ENCODE measurements around the gene RAB11FIP4.

RAB11FIP4 gene

DNA sequence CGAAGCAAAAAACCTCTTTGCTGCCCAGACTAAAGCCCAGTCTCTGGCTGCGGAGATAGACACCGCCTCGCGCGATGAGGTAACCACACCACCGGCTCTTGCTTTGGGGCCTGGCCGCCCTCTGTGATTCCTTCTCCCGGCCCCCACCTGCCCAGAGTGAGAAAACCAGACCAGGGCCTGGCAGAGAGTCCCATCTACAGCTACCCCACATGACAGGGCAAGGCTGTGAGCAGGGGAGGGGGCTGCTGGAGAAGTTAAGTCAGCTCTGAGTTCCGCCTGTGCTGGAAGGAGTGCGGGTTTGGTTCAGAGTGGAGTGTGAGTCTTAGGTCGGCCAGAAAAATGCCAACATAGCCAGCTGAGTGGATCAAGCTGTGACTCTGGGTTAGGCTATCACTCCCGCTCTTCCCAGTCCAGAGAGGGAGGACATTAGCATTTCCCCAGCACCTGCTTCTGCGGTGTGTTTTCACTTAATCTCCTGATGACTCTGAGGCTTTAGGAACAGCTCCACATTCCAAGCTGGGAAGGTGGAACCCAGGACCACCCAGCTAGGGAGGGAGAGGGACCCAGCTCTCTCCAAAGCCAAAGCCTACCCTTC, 139.0 kb downstream of the RAB11FIP4 start:
- no peak for DNase-seq

DNA sequence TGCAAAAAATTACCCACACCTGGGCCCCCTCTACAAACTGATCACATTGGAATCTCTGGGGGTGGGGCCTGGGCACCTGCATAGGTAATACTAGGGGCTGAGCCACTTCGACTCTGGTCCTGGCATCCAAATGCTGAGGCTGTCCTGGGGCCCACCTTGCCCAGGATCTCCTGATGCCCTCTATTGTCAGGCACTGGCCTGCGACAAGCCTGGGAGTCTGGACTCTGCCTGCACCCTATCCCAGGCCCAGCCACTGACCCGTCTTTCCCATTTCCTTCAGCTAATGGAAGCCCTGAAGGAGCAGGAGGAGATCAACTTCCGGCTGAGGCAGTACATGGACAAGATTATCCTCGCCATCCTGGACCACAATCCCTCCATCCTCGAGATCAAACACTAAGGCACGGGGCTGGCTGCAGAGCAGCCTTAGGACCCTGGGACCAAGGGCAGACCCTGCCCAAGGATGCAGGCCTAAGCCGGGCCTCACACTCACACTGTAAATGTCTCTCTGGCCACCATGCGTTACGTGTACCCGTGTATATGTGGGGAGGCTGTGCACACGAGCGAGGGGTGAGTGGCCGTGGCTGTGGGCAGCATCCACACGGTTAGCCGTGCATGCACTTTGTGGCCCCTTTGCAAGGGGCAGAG, 140.0 kb downstream of the RAB11FIP4 start:
- no peak for DNase-seq

DNA sequence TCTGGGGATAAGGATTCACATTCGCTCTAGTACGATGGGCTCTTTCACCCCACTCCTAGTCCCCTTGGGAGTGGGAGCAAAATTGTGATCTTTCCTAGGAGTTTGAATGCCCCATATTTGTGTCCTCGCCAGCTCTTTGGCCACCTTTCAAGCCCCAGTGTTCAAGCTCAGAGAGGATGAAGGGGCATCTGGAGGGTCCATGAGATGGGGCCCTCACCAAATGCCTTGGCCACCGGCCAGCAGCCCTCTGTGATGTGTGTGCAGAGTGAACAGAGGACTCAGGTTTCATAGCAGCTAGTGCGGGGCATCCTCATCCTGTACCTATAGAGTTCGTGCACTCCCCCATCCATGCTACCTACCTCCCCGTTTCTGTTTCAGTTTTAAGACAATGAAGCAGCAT, 140.6 kb downstream of the RAB11FIP4 start:
- DNase-seq: no peak

- no peak for DNase-seq
Measured at GRCh38 chr17:31532526-31532925, 141.1 kb downstream of the RAB11FIP4 start.

DNA sequence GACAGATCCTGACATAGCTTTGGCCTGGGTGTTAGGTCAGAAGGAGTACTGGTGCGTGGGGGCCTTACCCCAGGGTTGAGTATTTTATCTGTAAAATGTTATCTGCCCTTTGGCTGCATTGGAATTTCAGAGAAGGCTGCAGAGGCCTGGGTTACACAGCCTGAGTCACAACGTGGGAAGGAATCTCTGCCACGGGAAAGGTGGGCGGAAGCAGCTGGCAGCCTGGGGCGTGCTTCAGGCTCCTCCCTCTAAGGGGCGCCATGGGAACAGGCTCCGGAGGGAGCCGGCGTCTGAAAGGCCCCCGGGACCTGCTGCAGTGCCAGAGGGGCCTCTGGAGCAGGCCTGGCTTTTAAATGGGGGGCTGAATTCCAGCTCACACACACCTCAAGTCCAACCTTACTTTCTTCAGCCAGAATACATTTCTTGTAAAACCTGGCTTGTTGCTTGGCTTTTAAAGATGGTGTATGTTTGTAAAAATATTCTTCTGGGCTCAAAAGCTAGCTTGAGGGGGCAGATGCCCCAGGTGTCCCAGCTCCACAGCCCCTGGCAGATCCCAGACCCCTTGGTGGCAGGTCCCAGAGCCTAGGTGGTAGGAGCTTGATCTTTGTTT, 142.2 kb downstream of the RAB11FIP4 start:
- DNase-seq: no peak

- DNase-seq: no peak
Measured at GRCh38 chr17:31534223-31534888, 142.9 kb downstream of the RAB11FIP4 start.

DNA sequence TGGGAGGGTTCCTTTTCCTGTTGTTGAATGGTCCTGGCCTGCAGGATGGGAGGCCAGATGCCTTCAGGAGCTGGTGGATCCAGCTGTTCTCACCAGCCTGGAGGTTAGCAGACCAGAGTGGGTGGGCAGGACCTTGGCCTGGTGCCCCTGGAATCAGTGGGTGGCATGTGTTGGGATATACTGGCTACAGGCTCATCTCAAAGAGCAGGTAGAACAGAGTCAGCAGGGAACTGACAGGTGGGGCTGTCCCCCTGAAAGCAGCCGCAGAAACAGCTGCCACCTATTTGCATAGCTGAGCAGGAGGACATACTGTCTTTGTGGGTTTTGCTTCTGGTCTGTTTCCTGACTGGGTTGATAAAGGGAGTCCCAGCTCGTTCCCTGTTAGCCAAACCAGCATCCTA, 144.1 kb downstream of the RAB11FIP4 start:
- DNase-seq: no peak

DNA sequence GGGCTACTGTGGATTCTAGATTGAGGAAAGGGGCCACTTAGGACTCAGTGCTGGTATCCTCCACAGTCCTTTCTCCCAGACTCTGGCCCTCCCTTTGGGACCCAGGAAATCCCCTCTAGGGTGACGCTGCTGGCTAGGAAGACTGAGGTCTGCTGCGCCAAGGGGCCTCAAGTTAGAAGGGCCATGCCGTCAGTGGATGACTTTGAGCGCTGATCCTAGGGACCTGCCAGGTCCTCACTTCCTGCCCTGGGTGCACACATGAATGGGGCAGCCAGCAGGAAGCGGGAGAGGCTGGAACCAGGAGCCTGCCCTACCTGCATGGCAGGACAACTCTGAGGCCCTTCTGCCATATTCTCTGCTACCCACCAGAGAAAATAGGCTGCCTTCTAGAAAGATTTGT, 145.0 kb downstream of the RAB11FIP4 start:
- DNase-seq: no peak

DNA sequence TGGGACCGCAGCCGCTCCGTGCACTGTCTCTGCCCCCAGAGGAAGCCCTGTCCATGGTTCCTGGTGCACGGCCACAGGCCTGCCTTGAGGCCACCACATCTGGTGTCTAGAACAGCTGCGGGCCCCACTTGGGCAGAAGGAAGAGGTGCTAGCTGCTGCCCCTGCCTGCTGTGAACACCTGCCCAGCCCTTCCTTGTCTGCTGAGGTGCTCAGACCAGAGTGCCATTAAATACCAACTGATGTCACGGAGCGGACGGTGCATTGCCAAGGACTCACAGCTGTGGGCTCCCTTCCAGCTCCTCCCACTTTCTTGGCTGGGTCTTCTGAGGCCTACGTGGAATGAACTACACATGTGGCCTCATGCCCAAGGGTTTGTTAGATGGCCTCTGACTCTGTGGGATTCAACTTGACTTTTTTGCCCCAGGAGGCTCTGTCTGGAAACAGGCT, 146.1 kb downstream of the RAB11FIP4 start:
- DNase-seq: no peak

GRCh38 chr17:31538080-31538762, 146.7 kb downstream of the RAB11FIP4 start:
- no peak for DNase-seq

DNA sequence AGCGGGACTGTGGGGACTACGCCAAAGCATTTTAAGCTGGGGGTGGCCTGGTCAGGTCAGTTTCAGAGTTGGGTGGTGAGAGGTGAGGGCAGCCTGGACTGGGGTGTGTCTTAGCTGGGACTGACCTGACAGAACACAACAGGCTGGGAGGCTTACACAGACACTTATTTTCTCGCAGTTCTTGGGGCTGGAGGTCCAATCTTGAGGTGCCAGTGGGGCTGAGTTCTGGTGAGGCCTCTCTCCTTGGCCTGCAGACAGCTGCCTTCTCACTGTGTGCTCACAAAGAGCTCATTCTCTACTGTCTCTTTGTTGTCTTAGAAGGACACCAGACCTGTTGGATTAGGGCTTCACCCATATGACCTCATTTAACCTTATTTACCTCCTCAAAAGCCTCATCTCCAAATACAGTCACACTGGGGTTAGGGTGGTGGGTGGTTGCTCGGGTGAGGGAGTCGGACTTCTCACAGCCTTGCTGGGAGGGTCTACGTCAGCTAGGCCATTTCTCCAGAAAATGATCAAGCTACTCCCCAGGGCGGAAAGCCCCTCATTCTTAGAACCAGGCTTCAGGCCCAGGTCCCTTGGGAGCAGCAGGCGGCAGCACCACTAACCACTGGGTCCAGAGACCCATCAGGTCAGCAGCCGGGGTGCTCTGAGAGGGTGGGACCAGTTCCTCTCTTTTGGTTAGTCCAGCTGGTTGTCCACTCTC, 149.3 kb downstream of the RAB11FIP4 start:
- DNase-seq: no peak

DNA sequence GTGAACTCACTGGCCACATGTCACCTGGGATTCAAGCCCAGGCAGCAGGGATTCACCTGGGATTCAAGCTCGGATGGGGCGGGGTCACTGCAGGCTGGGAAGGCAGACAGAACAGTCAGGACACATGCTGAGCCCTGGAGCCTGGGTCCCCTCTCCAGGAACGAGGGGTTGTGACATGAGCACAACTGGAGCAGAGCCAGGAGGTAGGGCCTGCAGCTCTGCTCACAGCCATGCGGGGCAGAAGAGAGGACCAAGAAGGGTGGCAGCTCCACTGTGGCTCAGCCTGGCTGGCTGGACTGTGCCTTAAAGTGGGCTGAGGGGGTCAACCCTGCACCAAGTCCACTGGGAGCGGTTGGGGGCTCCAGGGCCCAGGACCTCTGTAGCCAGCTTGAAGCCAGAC, 150.1 kb downstream of the RAB11FIP4 start:
- no peak for DNase-seq

- no peak for DNase-seq
Measured at GRCh38 chr17:31544186-31544585, 152.7 kb downstream of the RAB11FIP4 start.

GRCh38 chr17:31546650-31547049, 155.2 kb downstream of the RAB11FIP4 start:
- DNase-seq: no peak

DNA sequence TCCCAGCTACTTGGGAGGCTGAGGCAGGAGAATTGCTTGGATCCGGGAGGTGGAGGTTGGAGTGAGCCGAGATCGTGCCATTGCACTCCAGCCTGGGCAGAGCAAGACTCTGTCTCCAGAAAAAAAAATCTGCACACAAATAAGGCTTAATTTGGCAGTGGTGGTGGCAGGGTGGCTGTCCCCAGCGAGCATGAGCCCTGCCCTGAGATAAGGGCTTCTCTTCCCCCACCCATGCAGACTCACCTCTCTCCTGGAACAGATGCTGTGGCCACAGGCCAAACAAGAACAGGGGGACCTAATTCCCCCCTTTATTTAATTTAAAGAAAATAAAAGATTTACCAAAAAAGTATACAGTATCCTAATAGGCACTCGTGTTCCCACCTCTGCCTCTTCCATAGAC, 157.2 kb downstream of the RAB11FIP4 start:
- DNase-seq: no peak

DNA sequence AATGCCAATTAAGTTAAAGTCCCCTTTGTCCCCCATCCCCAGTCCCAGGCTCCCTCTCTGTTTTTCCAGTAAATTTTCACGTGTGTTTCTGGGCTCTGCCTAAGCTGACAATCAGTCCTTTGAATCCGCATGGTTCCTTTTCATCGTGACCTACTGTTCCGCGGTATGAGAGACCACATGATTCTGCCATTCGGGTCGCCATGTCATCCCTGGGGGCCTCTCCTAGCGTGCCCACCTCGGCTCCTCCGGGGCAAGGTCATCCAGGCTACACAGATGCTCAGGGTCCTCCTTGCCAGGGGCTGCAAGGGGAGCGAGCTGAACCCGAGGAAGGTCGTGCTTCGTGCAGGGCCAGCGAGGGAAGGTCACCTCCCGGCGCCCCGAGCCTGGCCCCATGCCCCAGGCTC, 157.6 kb downstream of the RAB11FIP4 start:
- DNase-seq: no peak

DNA sequence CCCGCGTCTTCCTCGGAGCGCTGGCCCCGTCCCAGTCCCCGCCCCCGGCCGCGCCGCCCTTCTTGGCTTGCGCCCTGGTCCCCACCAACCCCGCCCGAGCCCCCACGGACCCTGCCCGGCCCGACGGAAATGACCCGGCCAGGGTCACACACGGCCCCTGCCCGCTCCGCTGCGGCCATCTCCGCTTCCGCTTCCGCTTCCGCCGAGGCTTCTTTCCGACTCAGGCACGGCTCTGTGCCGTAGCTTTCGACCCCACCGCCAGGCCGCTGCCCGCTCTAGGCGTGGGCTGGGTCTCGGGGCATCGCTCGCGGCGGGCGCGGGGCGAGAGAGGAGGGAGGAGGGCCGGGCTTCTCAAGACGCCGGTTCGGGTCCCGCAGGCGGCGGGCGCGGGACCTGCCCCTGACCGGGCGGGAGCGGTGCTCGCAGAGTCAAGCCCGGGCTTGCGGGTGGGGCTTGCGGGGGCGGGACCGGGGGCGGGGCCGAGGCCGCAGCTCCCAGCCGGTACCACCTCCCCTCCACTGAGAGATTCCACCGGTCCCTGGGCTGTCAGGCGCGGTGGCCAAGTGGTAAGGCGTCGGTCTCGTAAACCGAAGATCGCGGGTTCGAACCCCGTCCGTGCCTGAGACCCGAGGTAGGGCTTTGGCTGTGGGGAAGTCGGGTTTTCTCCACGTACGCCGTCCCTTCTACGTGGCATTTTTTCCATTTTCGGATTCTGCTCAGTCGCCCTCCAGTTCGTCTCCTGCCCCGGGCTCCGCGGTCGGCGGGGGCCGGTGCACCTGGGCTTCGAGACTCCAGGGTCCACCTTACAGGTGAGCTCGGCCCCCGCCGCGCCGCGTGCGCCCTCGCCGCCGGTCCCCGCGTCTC, 158.3 kb downstream of the RAB11FIP4 start:
- peak; percentile 80 for DNase-seq

DNA sequence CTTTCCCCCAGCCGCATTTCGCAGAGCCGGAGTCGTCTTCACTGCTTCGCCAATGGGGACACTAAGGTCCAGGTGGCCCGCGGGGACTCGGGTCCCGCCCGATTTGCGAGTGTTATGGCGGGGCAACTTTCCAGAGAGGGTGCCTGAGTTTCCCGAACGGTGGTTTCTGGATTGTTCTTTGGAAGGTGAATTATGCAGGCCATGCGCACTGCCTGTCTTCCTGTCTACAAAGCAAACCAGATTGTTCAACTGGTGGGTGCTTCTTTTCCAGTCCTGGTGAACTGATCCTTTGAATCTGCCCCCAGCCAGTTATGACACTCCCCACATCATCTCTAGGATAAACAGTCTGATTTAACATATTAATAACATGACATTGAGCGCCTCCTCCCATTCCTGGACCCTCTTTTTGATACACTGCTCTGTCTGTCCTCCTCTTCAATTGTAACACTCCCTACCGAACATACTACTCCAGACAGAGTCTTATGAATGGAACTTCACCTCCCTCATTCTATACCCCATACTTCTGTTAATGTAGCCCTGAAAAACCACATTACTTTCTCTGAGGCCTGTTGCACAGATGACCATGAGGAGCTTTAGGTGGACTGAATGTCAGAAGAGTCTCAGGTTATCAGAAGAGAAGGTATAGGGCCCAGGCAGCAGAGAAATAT, 159.0 kb downstream of the RAB11FIP4 start:
- DNase-seq: no peak

DNA sequence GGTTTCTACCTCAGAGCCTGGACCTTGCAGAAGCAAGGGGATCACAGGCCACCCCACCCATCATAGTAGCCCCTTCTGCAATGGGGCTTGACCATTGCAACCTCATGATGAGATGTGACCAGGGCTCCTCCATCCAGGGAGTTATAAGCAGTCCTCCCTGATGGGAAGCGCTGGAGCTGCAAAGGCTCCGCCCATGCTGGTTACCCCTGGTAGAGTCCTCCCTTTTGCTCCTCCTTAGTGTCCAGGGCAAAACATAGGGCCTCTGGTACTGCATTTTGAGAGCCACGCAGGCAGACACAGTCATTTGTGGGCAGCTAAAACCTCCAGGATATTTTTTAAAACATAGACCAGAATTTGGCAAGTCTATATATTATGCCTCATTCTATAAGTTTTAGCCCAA, 161.1 kb downstream of the RAB11FIP4 start:
- DNase-seq: no peak

DNA sequence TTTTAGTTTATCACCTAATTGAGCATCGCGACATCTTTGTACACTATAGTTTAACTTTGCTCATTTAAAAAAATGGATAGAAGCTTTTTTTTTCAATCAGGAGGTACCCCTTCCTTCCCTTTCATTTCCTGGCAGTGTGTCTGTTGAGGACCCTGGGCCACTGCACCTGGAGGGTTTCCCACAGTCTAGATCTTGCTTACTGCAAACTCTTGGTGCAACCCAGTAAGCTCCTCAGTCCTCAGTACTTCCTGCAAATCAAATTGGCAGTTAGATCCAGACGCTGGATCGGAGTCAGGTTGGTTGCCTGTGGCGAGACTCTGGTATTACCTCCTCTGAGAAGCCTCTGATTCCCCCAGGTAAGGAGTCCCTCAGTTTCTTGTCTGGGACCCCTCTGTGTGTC, 162.0 kb downstream of the RAB11FIP4 start:
- DNase-seq: no peak

DNA sequence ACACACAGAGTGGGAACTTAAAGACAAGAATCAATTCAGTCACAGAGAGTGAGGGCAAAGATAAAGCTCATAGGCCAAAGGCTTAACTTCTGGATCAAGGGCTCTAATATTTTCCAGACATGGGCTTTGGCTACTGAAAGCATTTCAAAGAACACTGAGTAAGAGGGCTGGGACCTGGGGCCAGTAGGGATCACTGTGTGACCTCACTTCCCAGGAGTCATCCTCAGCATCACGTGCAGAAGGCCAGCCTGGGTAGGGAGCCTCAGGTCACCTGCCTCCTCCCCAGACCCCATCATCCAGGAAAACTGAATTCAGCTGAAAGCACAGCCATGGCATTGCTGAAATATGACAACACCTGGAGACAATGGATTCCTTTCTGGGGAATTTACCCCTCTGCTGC, 163.5 kb downstream of the RAB11FIP4 start:
- no peak for DNase-seq

All from activated effector memory CD4-positive, alpha-beta T cell treated with Interleukin-2 at 50 U/mL for 16 hours (primary cell).